ENCODE results near the gene MYNN. TPM values are rescaled to one million over a fixed set of nuclear protein-coding genes. Genes with fewer than 3 reads are reported as not detected.

MYNN gene
- total and polyA plus RNA-seq, 2 of the 13 experiments (the other 11 are each of a cell fraction or from before 2014, with no cell fraction given), result 10.4 to 17.6 TPM

GRCh38 chr3:169744366-169745054 is 28.7 kb upstream of the MYNN start:
- intact Hi-C loops (cut with micrococcal nuclease; ENCODE audit: unreplicated experiment), result loop anchor here (1.0 to 10.0 kb wide), 2 partner anchors 595 to 700 kb away; no protein-coding TSS in a partner anchor
- Histone ChIP-seq H2AFZ (ENCODE audit: low read length) (no peak overlapping the region), H3K27ac (ENCODE audit: extremely low read length, insufficient read depth, low read length) (no peak overlapping the region), H3K4me2 (ENCODE audit: low read depth, low read length) (no peak overlapping the region), H3K79me2 (ENCODE audit: insufficient read depth, low read length) (no peaks in the 10 kb centered on the region), H3K9ac (ENCODE audit: insufficient read depth, low read depth, low read length) (no peak overlapping the region), H3K36me3 (replicated peaks in 1 of 2; ENCODE audit: control insufficient read depth in 1 of 2, insufficient read depth in 2 of 2, low read length in 2 of 2) (no peaks in the 10 kb centered on the region), H3K9me3 (ENCODE audit: low read length) (no peaks in the 10 kb centered on the region), H3K27me3 (ENCODE audit: control insufficient read depth in 1 of 2, insufficient read depth in 2 of 2, low read length in 2 of 2) (peaks cover 0 to 5% of the 10 kb centered on the region in 2 experiments; a peak in 2 of 5 replicates), H3K4me1 (ENCODE audit: insufficient read depth, low read length) (no peaks in the 10 kb centered on the region), H4K20me1 (ENCODE audit: insufficient read depth, low read length) (no peaks in the 10 kb centered on the region), H3K4me3 (replicated peaks in 1 of 3; ENCODE audit: insufficient read depth in 1 of 3, low read depth in 2 of 3, low read length in 3 of 3) (no peak overlapping the region)
- FAIRE-seq (peak; percentile 36), DNase-seq (ENCODE audit: low spot score) (no peak), ATAC-seq (no peak)
- POLR2A ChIA-PET, result no interaction called here
- TF ChIP-seq CTCF (CRISPR knock-in tag; IDR thresholded peaks at IDR 0.05) (peak; percentile 40), EED (CRISPR knock-in tag; IDR thresholded peaks at IDR 0.05) (no peak), STAG1 (CRISPR knock-in tag; IDR thresholded peaks at IDR 0.05) (peak; percentile 69)
- WGBS (ENCODE audit: low lambda C conversion rate), result 90% methylated on average over 1 of the region's 1 CpG
- CTCF ChIA-PET (ENCODE audit: low intra/inter-chr PET ratio, low total read pairs), result interaction anchor here (1.2 kb wide), 1 partner anchor 595 kb away, joined by 5 read pairs; no protein-coding TSS in a partner anchor
- no TSS peak for BruUV-seq (replicated peaks)
- in situ Hi-C loops (cut with HindIII; ENCODE audit: extremely low pct_ligation_motif_present, low pct_unique_long_range_greater_than_20kb), result no loop called here

- BruUV-seq (replicated peaks), result no TSS peak
- Histone ChIP-seq H3K79me2 (ENCODE audit: insufficient read depth, low read length) (no peaks in the 10 kb centered on the region), H3K4me1 (ENCODE audit: insufficient read depth, low read length) (no peaks in the 10 kb centered on the region), H3K4me3 (replicated peaks in 1 of 3; ENCODE audit: insufficient read depth in 1 of 3, low read depth in 2 of 3, low read length in 3 of 3) (no peak overlapping the region), H3K9ac (ENCODE audit: insufficient read depth, low read depth, low read length) (no peak overlapping the region), H3K36me3 (replicated peaks in 1 of 2; ENCODE audit: control insufficient read depth in 1 of 2, insufficient read depth in 2 of 2, low read length in 2 of 2) (no peaks in the 10 kb centered on the region), H3K9me3 (ENCODE audit: low read length) (no peaks in the 10 kb centered on the region), H3K4me2 (ENCODE audit: low read depth, low read length) (no peak overlapping the region), H2AFZ (ENCODE audit: low read length) (no peak overlapping the region), H4K20me1 (ENCODE audit: insufficient read depth, low read length) (no peaks in the 10 kb centered on the region), H3K27ac (ENCODE audit: extremely low read length, insufficient read depth, low read length) (no peak overlapping the region), H3K27me3 (ENCODE audit: control insufficient read depth in 1 of 2, insufficient read depth in 2 of 2, low read length in 2 of 2) (peaks cover 0 to 5% of the 10 kb centered on the region in 2 experiments; a peak in 2 of 5 replicates)
- POLR2A ChIA-PET, result no interaction called here
- ATAC-seq, result no peak
- CTCF ChIA-PET (ENCODE audit: low intra/inter-chr PET ratio, low total read pairs), result no interaction called here
- no peak for TF ChIP-seq RFXAP (CRISPR knock-in tag; IDR thresholded peaks at IDR 0.05; ENCODE audit: borderline replicate concordance)
- no peak for TF ChIP-seq ZFAT (CRISPR knock-in tag; conservative IDR thresholded peaks at IDR 0.05)
- no peak for TF ChIP-seq TBL1XR1 (IDR thresholded peaks at IDR 0.05; ENCODE audit: borderline replicate concordance, low read length, partially characterized antibody)
- TF ChIP-seq SALL1 (CRISPR knock-in tag; IDR thresholded peaks at IDR 0.05), result no peak
- TF ChIP-seq DRAP1 (CRISPR knock-in tag; IDR thresholded peaks at IDR 0.05), result no peak
- no peak for TF ChIP-seq SMYD3 (CRISPR knock-in tag; IDR thresholded peaks at IDR 0.05)
- TF ChIP-seq SCMH1 (CRISPR knock-in tag; IDR thresholded peaks at IDR 0.05; ENCODE audit: borderline replicate concordance), result no peak
- no peak for TF ChIP-seq HNF4A (CRISPR knock-in tag; IDR thresholded peaks at IDR 0.05)
- no peak for TF ChIP-seq LBX2 (CRISPR knock-in tag; IDR thresholded peaks at IDR 0.05; ENCODE audit: borderline replicate concordance)
- DNase-seq (ENCODE audit: low spot score), result no peak
- intact Hi-C loops (cut with micrococcal nuclease; ENCODE audit: unreplicated experiment) (loop anchor here (10.0 kb wide), 1 partner anchor 702 kb away; no protein-coding TSS in a partner anchor), in situ Hi-C loops (cut with HindIII; ENCODE audit: extremely low pct_ligation_motif_present, low pct_unique_long_range_greater_than_20kb) (no loop called here)
- WGBS (ENCODE audit: low lambda C conversion rate), result 40% methylated on average over 5 of the region's 6 CpGs
- no peak for FAIRE-seq
Observed at GRCh38 chr3:169746924-169747323, 26.3 kb upstream of the MYNN start.
